ENCODE data around the gene POFUT2.

- TF ChIP-seq POLR2A (IDR thresholded peaks at IDR 0.05) (no peak), CTCF (IDR thresholded peaks at IDR 0.05) (no peak)
Observed at GRCh38 chr21:45227735-45228134, 60.0 kb downstream of the POFUT2 start.
